GM21737 (cell line): ENCODE results near the gene PRR20E.
"Not testable (repeated sequence)": the region's sequence is repeated elsewhere in the genome, so short reads cannot be mapped to it uniquely, and the experiment has no call there.

Experiments
- ATAC-seq: cut with Tn5 transposase; IDR thresholded peaks from one replicate; pipeline ENCODE4 v1.9.1; 2021; ENCODE audit warnings: mild to moderate bottlenecking, moderate library complexity; ENCODE audit not compliant: unreplicated experiment

Gene PRR20E

GRCh38 chr13:57166897-57167296 lies at the start of gene PRR20E:
Gene PRR20E (plus strand): TSS chr13:57167197. CDS start chr13:57167584, 387 bp downstream.
- not testable (repeated sequence) for ATAC-seq

GRCh38 chr13:57123681-57124080 lies 43.3 kb upstream of the PRR20E start:
- ATAC-seq, result no peak

- ATAC-seq, result no peak
Observed at GRCh38 chr13:57128909-57129308, 38.1 kb upstream of the PRR20E start.

GRCh38 chr13:57136093-57136492 lies 30.9 kb upstream of the PRR20E start:
- no peak for ATAC-seq

GRCh38 chr13:57137585-57137984 lies 29.4 kb upstream of the PRR20E start:
- no peak for ATAC-seq

- ATAC-seq, result no peak
Observed at GRCh38 chr13:57138988-57139387, 28.0 kb upstream of the PRR20E start.

GRCh38 chr13:57139781-57140180 lies 27.2 kb upstream of the PRR20E start:
- not testable (repeated sequence) for ATAC-seq

GRCh38 chr13:57140235-57140968 lies 26.6 kb upstream of the PRR20E start, which contains the start of gene PRR20A:
Gene PRR20A (plus strand): TSS chr13:57140918. CDS start chr13:57141305, 387 bp downstream.
- not testable (repeated sequence) for ATAC-seq

- ATAC-seq, result not testable (repeated sequence)
Observed at GRCh38 chr13:57147188-57147587, 19.8 kb upstream of the PRR20E start, which contains the start of gene PRR20B. Gene PRR20B (plus strand): TSS chr13:57147488. CDS start chr13:57147875, 387 bp downstream.

- not testable (repeated sequence) for ATAC-seq
Observed at GRCh38 chr13:57148106-57148505, 18.9 kb upstream of the PRR20E start.

GRCh38 chr13:57153761-57154160 lies 13.2 kb upstream of the PRR20E start, which contains the start of gene PRR20C:
Gene PRR20C (plus strand): TSS chr13:57154061. CDS start chr13:57154448, 387 bp downstream.
- ATAC-seq, result not testable (repeated sequence)

- not testable (repeated sequence) for ATAC-seq
Observed at GRCh38 chr13:57160332-57160731, 6.7 kb upstream of the PRR20E start, which contains the start of gene PRR20D. Gene PRR20D (plus strand): TSS chr13:57160632. CDS start chr13:57161019, 387 bp downstream.

- ATAC-seq, result no peak
Observed at GRCh38 chr13:57191667-57192066, 24.7 kb downstream of the PRR20E start.

- no peak for ATAC-seq
Observed at GRCh38 chr13:57212989-57213388, 46.0 kb downstream of the PRR20E start.
